M059J (cell line): ENCODE measurements around the gene ATRIP. TPM values are rescaled to one million over a fixed set of nuclear protein-coding genes. Genes with fewer than 3 reads are reported as not detected.

Source experiments
- DNase-seq: peaks from one replicate; pipeline ENCODE4 v3.0.0-alpha.2; 2012; ENCODE audit warnings: low read depth
- total RNA-seq: library from RNA; depleted of rRNA; stranded (reverse); fragments of >200 nt; shearing (Covaris generic); gene quantifications from 2 replicates; pipeline ENCODE4 v1.2.3, GENCODE V29; 2014; rRNA removed

ATRIP gene
- total RNA-seq, 1 experiment from 2014 or later = 7.2 TPM

GRCh38 chr3:48503401-48504050 lies 57.0 kb downstream of the ATRIP start:
- DNase-seq = peak; percentile 57

GRCh38 chr3:48504051-48504946 lies 57.8 kb downstream of the ATRIP start, which contains the start of gene SHISA5:
Gene SHISA5 (minus strand): TSS chr3:48504174. CDS start chr3:48504094, 80 bp downstream.
- DNase-seq = peak; percentile 69

- DNase-seq = no peak
Measured at GRCh38 chr3:48505146-48505545, 58.6 kb downstream of the ATRIP start.

- no peak for DNase-seq
Measured at GRCh38 chr3:48505968-48506504, 59.5 kb downstream of the ATRIP start.

- peak; percentile 93 for DNase-seq
Measured at GRCh38 chr3:48507256-48508061, 60.9 kb downstream of the ATRIP start.

- no peak for DNase-seq
Measured at GRCh38 chr3:48511551-48511950, 65.0 kb downstream of the ATRIP start.

GRCh38 chr3:48514431-48515227 lies 68.1 kb downstream of the ATRIP start:
- no peak for DNase-seq

Other genes starting within 250 kb of the ATRIP start
- gene CAMP, start 223.2 kb upstream of the ATRIP start, total RNA-seq = not detected in 2 replicates
- 0.47 and 1.1 TPM in 2 replicates for gene ZNF589, start 205.6 kb upstream of the ATRIP start, total RNA-seq
- gene NME6, start 145.4 kb upstream of the ATRIP start, total RNA-seq = 22.0 and 31.0 TPM in 2 replicates
- gene SPINK8, start 113.1 kb upstream of the ATRIP start, total RNA-seq = not detected in 2 replicates
- gene FBXW12, start 74.5 kb upstream of the ATRIP start, total RNA-seq = not detected in 2 replicates
- 4.1 and 8.9 TPM in 2 replicates for gene PLXNB1, start 16.7 kb upstream of the ATRIP start, total RNA-seq
- 10.6 and 11.0 TPM in 2 replicates for gene CCDC51, start 6.6 kb upstream of the ATRIP start, total RNA-seq
- gene TMA7, start 6.5 kb upstream of the ATRIP start, total RNA-seq = 479 and 535 TPM in 2 replicates
- 282 and 311 TPM in 2 replicates for gene SHISA5, start 57.4 kb downstream of the ATRIP start, total RNA-seq
- 19.5 and 31.0 TPM in 2 replicates for gene PFKFB4, start 110.1 kb downstream of the ATRIP start, total RNA-seq
- 0.17 and 2.7 TPM in 2 replicates for gene UCN2, start 117.0 kb downstream of the ATRIP start, total RNA-seq
- 17.0 and 33.1 TPM in 2 replicates for gene COL7A1, start 148.6 kb downstream of the ATRIP start, total RNA-seq
- 147 and 314 TPM in 2 replicates for gene UQCRC1, start 162.9 kb downstream of the ATRIP start, total RNA-seq
- not detected in 2 replicates for gene TMEM89, start 175.0 kb downstream of the ATRIP start, total RNA-seq
- gene SLC26A6, start 188.7 kb downstream of the ATRIP start, total RNA-seq = 15.2 and 21.3 TPM in 2 replicates
- gene CELSR3, start 216.1 kb downstream of the ATRIP start, total RNA-seq = 3.8 and 5.2 TPM in 2 replicates
- gene NCKIPSD, start 239.2 kb downstream of the ATRIP start, total RNA-seq = 34.2 and 35.4 TPM in 2 replicates